Ovary (tissue), 9 donors: ENCODE results near the gene GSTM1. TPM values are rescaled to one million over a fixed set of nuclear protein-coding genes. Genes with fewer than 3 reads are reported as not detected.

Source experiments
- DNase-seq, 5 donors: peaks; one replicate each; pipeline ENCODE4 v3.0.0-alpha.2; 2019 to 2020
- H3K27ac ChIP-seq, 2 donors: fragments of 200-600 bp; one replicate each; pipeline versions ENCODE4 v1.5.1 to v1.8.0; 2019 to 2022
- H3K27me3 ChIP-seq: fragments of 200-600 bp; one replicate; pipeline ENCODE4 v1.8.0; 2022
- H3K36me3 ChIP-seq: fragments of 200-600 bp; sonication (generic); one replicate; pipeline ENCODE4 v1.5.1; 2019
- H3K4me1 ChIP-seq: one replicate; pipeline ENCODE4 v1.8.1; 2013; ENCODE audit warnings: mild to moderate bottlenecking, moderate library complexity; ENCODE audit not compliant: insufficient read depth
- H3K4me3 ChIP-seq: fragments of 200-600 bp; sonication (generic); one replicate; pipeline ENCODE4 v1.5.1; 2017
- H3K9me3 ChIP-seq, 2 donors: fragments of 200-600 bp in 1 of 2; sonication (generic) in 1 of 2; one replicate each; pipeline versions ENCODE4 v1.5.1 to v1.8.1; 2013 to 2019; ENCODE audit warnings: mild to moderate bottlenecking in 1 of 2, moderate library complexity in 1 of 2
- CTCF ChIP-seq, 3 donors: fragments of 450-650 bp in 2 of 3; fragments of 200-600 bp in 1 of 3; IDR thresholded peaks; one replicate each; pipeline versions ENCODE4 v1.5.1 to v1.8.0; 2016 to 2022; ENCODE audit warnings: antibody characterized with exemption in 3 of 3, mild to moderate bottlenecking in 1 of 3
- EP300 ChIP-seq: sonication (generic); formaldehyde crosslinking; IDR thresholded peaks from one replicate; pipeline ENCODE4 v1.6.1; 2017; ENCODE audit warnings: antibody characterized with exemption
- POLR2A ChIP-seq: fragments of 450-650 bp; IDR thresholded peaks from one replicate; pipeline ENCODE4 v1.6.1; 2017; ENCODE audit warnings: antibody characterized with exemption, mild to moderate bottlenecking, moderate library complexity
- WGBS, 3 donors: extraction: QIAGEN DNeasy Blood & Tissue Kit in 1 of 3; methylation state at CpG; one replicate each; pipeline versions ENCODE4 v1.1.5 to v1.1.7; 2013 to 2017; 5-methylcytosine and 5-hydroxymethylcytosine counted together
- intact Hi-C, 4 donors: fragments of 100-400 bp; cut with DNase I; formaldehyde crosslinking; loops; one replicate each; pipeline versions ENCODE4 v1.11.0 to v1.15.1; 2022 to 2023
- polyA plus RNA-seq, 2 donors: library from polyadenylated mRNA; stranded (reverse); fragments of 200-250 nt in 1 of 2; fragments of 350-450 nt in 1 of 2; fragmentation: Illumina TruSeq in 1 of 2; extraction: RNeasy Lipid Tissue Mini Kit (QIAGEN cat#74804) in 1 of 2; gene quantifications; one replicate each; pipeline ENCODE4 v1.2.3, GENCODE V29; 2013 to 2014
- total RNA-seq, 7 donors: library from RNA; depleted of rRNA in 2 of 7; stranded (reverse); fragments of >200 nt in 2 of 7; fragmentation: NEBNext Ultra II Directional in 3 of 7; extraction: Animal tissue kit (Norgen Biotek cat#: 25700) in 3 of 7; gene quantifications; one replicate each; pipeline versions ENCODE4 v1.1.0 to v1.2.4, GENCODE V29; 2016 to 2023
- donor health status: DM: no; HTN: no; CAD: no; lungs with moderate emphysema.
- donor health status: DM: no; HTN: no; CAD: no.
- donor health status: Bipolar disorder and iron deficiency.
- donor health status: DM: yes; HTN: yes; CAD: no.
- donor health status: DM: no; HTN: no; CAD: no.
- donor health status: DM: yes; HTN: yes; CAD: no.

Gene GSTM1
- total and polyA plus RNA-seq, 9 donors = 0.32 to 482 (median 181) TPM; not detected in 3

DNA sequence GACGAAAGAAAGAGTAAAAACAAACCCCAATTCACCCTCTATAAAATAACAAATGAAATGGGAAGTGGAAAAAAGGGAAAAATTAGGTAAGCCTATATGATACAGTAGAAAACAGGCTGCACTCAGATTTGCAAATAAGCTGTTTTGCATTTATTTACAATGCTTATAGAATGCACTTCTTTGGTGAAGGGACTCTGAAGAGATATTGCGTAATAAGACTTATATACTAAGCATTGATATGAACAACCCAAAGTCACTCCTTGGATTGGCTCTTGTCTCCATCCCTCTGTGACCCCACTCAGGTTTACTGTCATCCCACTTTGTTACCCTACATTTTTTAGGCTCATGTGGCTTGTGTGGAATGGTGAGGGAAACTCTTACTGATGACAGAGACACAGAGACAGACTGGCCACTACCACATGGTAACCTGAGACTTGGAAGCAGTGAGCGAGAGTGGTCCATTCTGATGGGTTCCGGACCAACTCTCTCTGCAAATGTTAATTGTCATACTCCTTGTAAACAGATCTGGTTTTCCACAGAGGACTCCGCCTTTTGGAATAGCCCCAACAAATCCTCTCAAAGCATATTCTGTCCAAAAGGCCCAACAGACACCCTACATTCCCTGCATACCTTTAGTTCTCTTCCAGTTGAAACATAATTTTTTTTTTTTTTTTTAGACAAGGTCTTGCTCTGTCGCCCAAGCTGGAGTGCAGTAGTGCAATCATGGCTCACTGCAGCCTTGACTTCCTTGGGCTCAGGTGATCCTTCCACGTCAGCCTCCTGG lies 35.5 kb downstream of the GSTM1 start:
- H3K36me3 ChIP-seq = no peaks in the 10 kb centered on the region
- H3K27me3 ChIP-seq = no peaks in the 10 kb centered on the region
- no peaks in the 10 kb centered on the region for H3K9me3 ChIP-seq
- intact Hi-C loops = no loop called here
- no peak for DNase-seq
- no peak overlapping the region for H3K27ac ChIP-seq
- WGBS, 3 donors = 64 to 71% (median 67%) methylated on average over 7 of the region's 7 CpGs
- H3K4me1 ChIP-seq = no peaks in the 10 kb centered on the region
- no peak overlapping the region for H3K4me3 ChIP-seq
- TF ChIP-seq CTCF (IDR thresholded peaks at IDR 0.05) (no peak), POLR2A (no peak), EP300 (no peak)

DNA sequence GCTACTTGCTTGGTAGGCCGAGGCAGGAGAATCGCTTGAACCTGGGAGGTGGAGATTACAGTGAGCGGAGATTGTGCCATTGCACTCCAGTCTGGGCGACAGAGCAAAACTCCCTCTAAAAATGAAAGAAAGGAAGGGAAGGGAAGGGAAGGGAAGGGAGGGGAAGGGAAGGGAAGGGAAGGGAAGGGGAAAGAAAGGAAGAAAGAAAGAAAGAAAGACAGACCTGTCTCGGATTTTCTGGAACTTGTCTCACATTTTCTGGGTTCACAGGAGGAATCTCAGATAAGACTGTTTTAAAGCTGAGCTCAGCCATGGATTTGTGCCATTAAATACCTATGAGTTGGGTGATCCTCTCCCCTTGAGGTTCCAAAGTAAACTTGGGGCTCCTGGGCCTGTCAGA lies 37.3 kb downstream of the GSTM1 start:
- H3K36me3 ChIP-seq = no peaks in the 10 kb centered on the region
- 92 to 96% (median 93%) methylated on average over 5 of the region's 5 CpGs for WGBS, 3 donors
- DNase-seq = no peak
- no peaks in the 10 kb centered on the region for H3K9me3 ChIP-seq
- no peak for TF ChIP-seq POLR2A
- no peak for TF ChIP-seq CTCF (IDR thresholded peaks at IDR 0.05)
- TF ChIP-seq EP300 = no peak
- no peaks in the 10 kb centered on the region for H3K4me1 ChIP-seq
- intact Hi-C loops = no loop called here
- no peaks in the 10 kb centered on the region for H3K27me3 ChIP-seq
- no peak overlapping the region for H3K4me3 ChIP-seq
- no peak overlapping the region for H3K27ac ChIP-seq

- no peak for DNase-seq
- TF ChIP-seq EP300 (no peak), POLR2A (no peak), CTCF (IDR thresholded peaks at IDR 0.05) (no peak)
- no peaks in the 10 kb centered on the region for H3K36me3 ChIP-seq
- no peaks in the 10 kb centered on the region for H3K27me3 ChIP-seq
- no peaks in the 10 kb centered on the region for H3K9me3 ChIP-seq
- no peaks in the 10 kb centered on the region for H3K4me1 ChIP-seq
- H3K27ac ChIP-seq = no peak overlapping the region
- 90 to 94% (median 92%) methylated on average over 4 of the region's 4 CpGs for WGBS, 3 donors
- no peak overlapping the region for H3K4me3 ChIP-seq
- intact Hi-C loops = no loop called here
Measured at GRCh38 chr1:109725510-109725909, 37.9 kb downstream of the GSTM1 start.

DNA sequence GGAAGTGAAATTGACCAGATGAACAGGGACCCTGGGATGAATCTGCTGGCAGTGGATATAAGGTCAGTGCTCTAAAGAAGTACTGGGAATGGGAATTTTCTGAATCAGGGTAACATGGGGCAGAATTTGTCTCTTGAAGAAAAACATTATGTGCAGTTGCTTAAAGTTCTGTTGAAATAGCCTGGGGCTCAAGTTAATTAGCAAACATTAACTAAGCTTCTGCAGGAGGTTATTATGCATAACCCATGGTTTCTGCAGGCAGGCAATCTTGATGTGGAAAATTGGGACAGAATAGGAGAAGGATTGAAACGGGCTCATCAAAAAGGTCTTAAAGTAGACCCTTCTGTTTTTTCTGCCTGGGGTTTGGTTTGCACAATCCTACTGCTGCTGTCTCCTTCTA lies 38.4 kb downstream of the GSTM1 start:
- TF ChIP-seq EP300 (no peak), POLR2A (no peak), CTCF (IDR thresholded peaks at IDR 0.05) (no peak)
- Histone ChIP-seq H3K27ac (no peak overlapping the region), H3K27me3 (no peaks in the 10 kb centered on the region), H3K9me3 (no peaks in the 10 kb centered on the region), H3K36me3 (no peaks in the 10 kb centered on the region), H3K4me3 (no peak overlapping the region), H3K4me1 (no peaks in the 10 kb centered on the region)
- WGBS, 3 donors = 89 to 95% (median 91%) methylated on average over 1 of the region's 1 CpG
- intact Hi-C loops = no loop called here
- no peak for DNase-seq
